SKM-1 treated with dmso at 0.1 percent for 144 hours (cell line): ENCODE data around the gene JUND.

Experiments
- DNase-seq: peaks from one replicate; lab custom pipeline; 2025; ENCODE audit not compliant: unreplicated experiment; lab: John Stamatoyannopoulos, UW

The JUND gene

GRCh38 chr19:18249834-18250233 is 31.6 kb downstream of the JUND start:
- DNase-seq, result no peak

GRCh38 chr19:18245297-18245696 is 36.1 kb downstream of the JUND start:
- no peak for DNase-seq

- no peak for DNase-seq
These were observed 42.1 kb downstream of the JUND start for GRCh38 chr19:18239303-18239702.

- DNase-seq, result no peak
These were observed 47.2 kb downstream of the JUND start for GRCh38 chr19:18234194-18234593.

GRCh38 chr19:18233224-18233825 is 48.1 kb downstream of the JUND start:
- no peak for DNase-seq

- no peak for DNase-seq
These were observed 48.7 kb downstream of the JUND start for GRCh38 chr19:18232540-18233223.

DNA sequence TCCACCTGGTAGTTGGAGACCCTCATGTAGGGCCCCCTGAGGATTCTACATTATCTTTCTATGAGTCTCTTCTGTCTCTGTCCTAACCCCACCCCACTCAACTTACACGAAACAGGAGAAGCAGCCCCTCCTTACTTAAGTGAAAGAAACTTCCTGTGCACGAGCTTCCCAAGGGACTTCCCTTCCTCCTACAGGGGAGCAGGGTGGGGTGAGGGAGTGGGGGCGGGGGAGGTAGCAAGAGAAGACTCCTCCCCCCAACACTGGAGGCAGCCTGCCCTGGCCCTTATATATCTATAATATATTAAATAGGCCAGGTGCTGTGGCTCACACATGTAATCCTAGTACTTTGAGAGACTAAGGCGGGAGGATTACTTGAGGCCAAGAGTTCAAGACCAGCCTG is 49.6 kb downstream of the JUND start:
- DNase-seq, result no peak

DNA sequence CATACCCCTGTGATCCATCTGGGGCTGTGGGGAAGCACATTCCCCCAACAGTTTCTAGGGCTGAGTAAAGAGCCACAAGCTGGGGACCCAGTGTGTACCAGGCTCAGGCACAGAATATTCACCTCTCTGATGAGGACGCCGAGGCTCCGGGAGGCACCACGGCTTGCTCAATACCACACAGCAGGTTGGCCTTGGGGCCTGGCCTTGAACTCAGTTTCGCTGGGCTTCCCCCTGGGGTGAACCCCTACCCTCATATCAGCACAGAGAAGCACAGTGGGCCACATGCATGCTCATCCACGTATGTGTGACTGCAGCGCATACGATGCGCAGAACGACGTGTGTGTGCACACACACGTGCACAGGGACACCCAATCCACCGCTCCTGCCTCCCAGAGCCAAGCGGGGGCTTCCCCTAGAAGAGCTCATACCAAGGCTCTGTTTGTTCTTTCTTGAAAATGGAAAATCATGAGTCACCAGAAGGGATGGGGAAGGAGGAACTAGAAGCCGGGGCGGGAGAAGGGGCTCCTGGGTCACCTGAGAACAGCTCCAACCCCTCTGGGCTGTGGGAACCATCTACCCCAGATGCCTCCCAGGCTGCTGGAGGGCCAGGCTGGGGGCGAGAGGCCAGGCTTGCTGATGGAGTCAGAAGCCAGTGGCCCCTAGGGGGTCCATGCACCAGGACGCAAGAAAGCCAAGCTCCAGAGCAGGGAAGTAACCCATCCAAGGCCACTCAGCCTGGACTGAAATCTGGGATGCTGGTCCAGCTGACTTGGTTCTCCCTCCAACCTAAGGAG is 50.3 kb downstream of the JUND start:
- no peak for DNase-seq

GRCh38 chr19:18229915-18230314 is 51.5 kb downstream of the JUND start:
- DNase-seq, result no peak
